COLO668 (cell line): Measurements from ENCODE around the gene CTIF.

ENCODE experiments used
- DNase-seq: peaks from one replicate; lab custom pipeline; 2025; ENCODE audit not compliant: unreplicated experiment; lab: John Stamatoyannopoulos, UW

Gene CTIF

GRCh38 chr18:48617844-48618497, 79.1 kb downstream of the CTIF start:
- no peak for DNase-seq

- no peak for DNase-seq
Observed at GRCh38 chr18:48619016-48619415, 80.2 kb downstream of the CTIF start.

- DNase-seq = no peak
Observed at GRCh38 chr18:48619501-48619900, 80.7 kb downstream of the CTIF start.

- DNase-seq = no peak
Observed at GRCh38 chr18:48620071-48620470, 81.2 kb downstream of the CTIF start.

- DNase-seq = no peak
Observed at GRCh38 chr18:48621240-48621639, 82.4 kb downstream of the CTIF start.

GRCh38 chr18:48621815-48622555, 83.2 kb downstream of the CTIF start:
- no peak for DNase-seq

- no peak for DNase-seq
Observed at GRCh38 chr18:48622911-48623431, 84.1 kb downstream of the CTIF start.

GRCh38 chr18:48623468-48624235, 84.8 kb downstream of the CTIF start:
- no peak for DNase-seq

- no peak for DNase-seq
Observed at GRCh38 chr18:48624856-48625255, 86.0 kb downstream of the CTIF start.

- DNase-seq = no peak
Observed at GRCh38 chr18:48627216-48627615, 88.4 kb downstream of the CTIF start.

GRCh38 chr18:48629730-48630324, 91.0 kb downstream of the CTIF start:
- no peak for DNase-seq

- no peak for DNase-seq
Observed at GRCh38 chr18:48631851-48632250, 93.0 kb downstream of the CTIF start.

- DNase-seq = no peak
Observed at GRCh38 chr18:48632676-48633257, 93.9 kb downstream of the CTIF start.

- DNase-seq = no peak
Observed at GRCh38 chr18:48634491-48634890, 95.7 kb downstream of the CTIF start.

- DNase-seq = no peak
Observed at GRCh38 chr18:48634975-48635374, 96.1 kb downstream of the CTIF start.

GRCh38 chr18:48635806-48636205, 97.0 kb downstream of the CTIF start:
- no peak for DNase-seq

- DNase-seq = no peak
Observed at GRCh38 chr18:48636436-48636835, 97.6 kb downstream of the CTIF start.

- no peak for DNase-seq
Observed at GRCh38 chr18:48637081-48637990, 98.5 kb downstream of the CTIF start.

- DNase-seq = no peak
Observed at GRCh38 chr18:48638451-48638850, 99.6 kb downstream of the CTIF start.
